Nephron (organoid): Measurements from ENCODE around the gene FBLN2.
A peak's percentile ranks its signal among the peaks of the same experiment; 100 is the strongest.

ENCODE experiments used
- H3K27ac Mint-ChIP-seq, 3 experiments: 2 replicates each; pipeline ENCODE4 v1.8.0; 2020; ENCODE audit warnings: mixed read lengths in 3 of 3, mild to moderate bottlenecking in 2 of 3, moderate library complexity in 1 of 3
- H3K27me3 Mint-ChIP-seq: 2 replicates; pipeline ENCODE4 v1.8.0; 2021; ENCODE audit warnings: low read depth, mild to moderate bottlenecking, moderate library complexity, mixed read lengths
- H3K36me3 Mint-ChIP-seq: 2 replicates; pipeline ENCODE4 v1.8.0; 2020; ENCODE audit warnings: low read depth, mixed read lengths
- H3K4me1 Mint-ChIP-seq: 2 replicates; pipeline ENCODE4 v1.8.0; 2020; ENCODE audit warnings: mixed read lengths
- H3K4me3 Mint-ChIP-seq, 3 experiments: 2 replicates each; pipeline ENCODE4 v1.8.0; 2020; ENCODE audit warnings: mild to moderate bottlenecking in 3 of 3, mixed read lengths in 3 of 3, moderate library complexity in 2 of 3
- H3K9me3 Mint-ChIP-seq: 2 replicates; pipeline ENCODE4 v1.8.0; 2020; ENCODE audit warnings: mixed read lengths
- CTCF ChIP-seq, 3 experiments: fragments of 200-600 bp; sonication (generic); IDR thresholded peaks; one replicate each; pipeline ENCODE4 v1.5.0; 2021; ENCODE audit warnings: antibody characterized with exemption in 3 of 3; ENCODE audit not compliant: unreplicated experiment in 3 of 3

FBLN2 gene

GRCh38 chr3:13544951-13545651 lies 3.8 kb upstream of the FBLN2 start:
- Mint-ChIP-seq H3K27me3 (peaks cover 41% of the 10 kb centered on the region), H3K4me3 (no peak overlapping the region)

GRCh38 chr3:13545952-13546454 lies 2.9 kb upstream of the FBLN2 start:
- Mint-ChIP-seq H3K9me3 (no peaks in the 10 kb centered on the region), H3K27ac (peak overlapping the region in 2 of 3 experiments; percentile 65 to 71), H3K36me3 (no peaks in the 10 kb centered on the region), H3K4me3 (no peak overlapping the region), H3K4me1 (peaks cover 31% of the 10 kb centered on the region), H3K27me3 (peaks cover 47% of the 10 kb centered on the region)
- TF ChIP-seq CTCF (IDR thresholded peaks at IDR 0.05; ENCODE audit: unreplicated experiment in 3 of 3) = no peak

More at GRCh38 chr3:13544951-13545651, 3.8 kb upstream of the FBLN2 start:
- H3K4me1 Mint-ChIP-seq = peaks cover 31% of the 10 kb centered on the region
- H3K9me3 Mint-ChIP-seq = no peaks in the 10 kb centered on the region
- H3K36me3 Mint-ChIP-seq = no peaks in the 10 kb centered on the region
- H3K27ac Mint-ChIP-seq = peak overlapping the region in 2 of 3 experiments; percentile 13 to 43
- no peak for TF ChIP-seq CTCF (IDR thresholded peaks at IDR 0.05; ENCODE audit: unreplicated experiment in 3 of 3)

DNA sequence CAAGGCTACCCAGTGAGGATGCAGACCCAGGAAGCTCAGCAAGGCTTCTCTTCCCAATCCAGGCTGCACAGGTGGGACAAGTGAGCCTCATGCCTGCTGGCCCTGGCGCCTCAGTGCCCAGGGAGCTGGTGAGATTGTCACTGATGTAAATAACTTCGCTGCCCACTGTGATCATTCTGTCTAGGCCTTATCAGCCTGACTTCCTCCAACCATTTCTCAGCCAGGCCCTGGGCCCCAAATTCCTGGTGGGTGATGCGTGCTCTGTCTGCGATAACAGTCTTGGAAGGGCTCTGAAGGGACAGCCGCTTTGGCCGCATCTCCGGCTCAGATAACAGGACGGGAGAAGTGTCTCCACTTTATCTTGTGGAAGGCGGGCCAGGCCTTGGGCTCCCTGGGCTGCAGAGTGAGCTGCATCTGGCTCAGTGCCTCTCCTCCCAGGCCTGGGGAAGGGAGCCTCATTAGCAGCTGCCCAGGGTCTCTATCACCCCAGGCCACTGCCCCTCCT lies 2.2 kb upstream of the FBLN2 start:
- no peak for TF ChIP-seq CTCF (IDR thresholded peaks at IDR 0.05; ENCODE audit: unreplicated experiment in 3 of 3)
- Mint-ChIP-seq H3K4me3 (peak overlapping the region in 2 of 3 experiments; percentile 61 to 73), H3K36me3 (no peaks in the 10 kb centered on the region), H3K27me3 (peaks cover 50% of the 10 kb centered on the region), H3K27ac (peak overlapping the region; percentile 71 to 93 (median 73)), H3K9me3 (no peaks in the 10 kb centered on the region), H3K4me1 (peaks cover 31% of the 10 kb centered on the region)

GRCh38 chr3:13547591-13548371 lies 1.1 kb upstream of the FBLN2 start:
- Mint-ChIP-seq H3K4me3 (peak overlapping the region; percentile 70 to 75 (median 75)), H3K27me3 (peaks cover 54% of the 10 kb centered on the region), H3K4me1 (peaks cover 31% of the 10 kb centered on the region), H3K36me3 (no peaks in the 10 kb centered on the region), H3K9me3 (no peaks in the 10 kb centered on the region), H3K27ac (peak overlapping the region in 2 of 3 experiments; percentile 71 to 93)
- TF ChIP-seq CTCF (IDR thresholded peaks at IDR 0.05; ENCODE audit: unreplicated experiment in 3 of 3) = no peak

DNA sequence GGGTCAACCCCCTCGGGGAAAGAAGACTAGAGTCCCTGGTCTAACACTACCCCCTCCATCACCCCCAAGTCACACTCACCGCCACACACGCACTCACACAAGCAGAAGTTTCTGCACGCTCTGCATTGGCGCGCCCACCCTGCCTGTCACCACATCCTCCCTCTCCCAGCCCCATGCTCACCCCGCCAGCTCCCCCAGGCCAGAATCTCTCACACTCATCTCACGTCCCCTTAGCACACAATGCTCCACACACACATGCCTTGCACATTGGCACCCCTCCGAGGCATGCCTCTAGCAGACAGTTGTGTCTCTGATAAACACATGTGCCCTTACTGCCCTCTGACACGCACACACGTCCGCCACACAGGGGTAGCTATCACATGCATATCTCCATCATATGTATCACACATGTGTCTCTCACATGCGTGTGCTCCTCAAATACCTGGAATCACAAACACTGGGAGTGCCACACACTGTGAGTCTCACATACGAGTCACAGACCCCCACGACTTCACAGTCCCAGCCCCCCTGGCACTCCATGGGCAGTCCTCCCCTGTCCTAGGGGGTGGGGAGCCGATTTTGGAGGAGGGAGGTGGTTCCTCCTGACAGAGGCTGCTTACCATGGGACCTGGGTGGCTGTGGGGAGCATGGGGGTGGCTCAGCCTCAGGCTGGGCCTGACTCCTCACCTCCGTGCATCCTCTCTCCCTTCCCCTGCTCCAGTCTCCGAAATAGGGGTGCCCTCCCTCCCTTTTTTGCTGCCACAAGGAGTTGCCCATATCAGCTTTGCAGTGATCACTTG lies 898 bp downstream of the FBLN2 start:
- H3K9me3 Mint-ChIP-seq = no peaks in the 10 kb centered on the region
- H3K27ac Mint-ChIP-seq = peak overlapping the region in 1 of 3 experiments; percentile 7
- H3K36me3 Mint-ChIP-seq = no peaks in the 10 kb centered on the region
- peaks cover 44% of the 10 kb centered on the region for H3K27me3 Mint-ChIP-seq
- no peak for TF ChIP-seq CTCF (IDR thresholded peaks at IDR 0.05; ENCODE audit: unreplicated experiment in 3 of 3)
- peak overlapping the region; percentile 75 to 81 (median 79) for H3K4me3 Mint-ChIP-seq
- peaks cover 31% of the 10 kb centered on the region for H3K4me1 Mint-ChIP-seq
